ENCODE measurements around the gene PATZ1.

Gene PATZ1

DNA sequence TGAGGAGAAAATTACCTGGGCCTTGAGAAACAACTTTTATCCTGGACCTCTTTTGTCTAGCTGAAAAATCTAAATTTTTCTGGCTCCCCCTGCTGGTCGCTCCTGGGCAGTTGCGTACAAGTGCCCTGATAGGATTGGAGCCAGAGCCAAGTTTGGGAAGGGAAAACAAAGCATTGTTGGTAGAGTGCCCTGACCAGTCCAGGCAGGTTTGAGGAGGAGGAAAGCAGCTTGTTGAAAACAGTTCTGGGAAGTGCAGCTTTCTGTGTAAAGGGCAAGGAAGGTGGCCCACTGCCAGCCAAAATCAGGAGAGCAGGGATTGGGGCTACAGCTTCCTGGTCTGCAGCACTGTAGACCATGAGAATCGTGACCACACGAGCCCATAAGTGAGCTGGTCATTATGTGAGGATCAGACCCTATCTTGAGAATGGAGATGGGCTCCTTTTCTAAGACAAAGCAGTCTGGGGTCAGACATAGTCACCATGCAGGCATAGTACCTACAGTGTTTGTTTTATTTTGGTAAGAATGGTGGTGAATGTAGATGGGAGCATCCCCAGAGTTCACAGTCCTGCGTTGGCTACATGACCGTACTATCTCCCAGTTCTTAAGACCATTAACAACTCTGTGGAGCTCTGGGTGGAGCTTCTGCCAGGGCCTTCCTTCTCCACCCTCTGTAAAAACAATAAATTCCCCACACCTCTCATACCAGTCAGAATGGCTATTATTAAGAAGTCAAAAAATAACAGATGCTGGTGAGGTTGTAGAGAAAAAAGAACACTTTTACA, 32.6 kb downstream of the PATZ1 start:
- DNase-seq: peak in 1 of 2 experiments; percentile 7

DNA sequence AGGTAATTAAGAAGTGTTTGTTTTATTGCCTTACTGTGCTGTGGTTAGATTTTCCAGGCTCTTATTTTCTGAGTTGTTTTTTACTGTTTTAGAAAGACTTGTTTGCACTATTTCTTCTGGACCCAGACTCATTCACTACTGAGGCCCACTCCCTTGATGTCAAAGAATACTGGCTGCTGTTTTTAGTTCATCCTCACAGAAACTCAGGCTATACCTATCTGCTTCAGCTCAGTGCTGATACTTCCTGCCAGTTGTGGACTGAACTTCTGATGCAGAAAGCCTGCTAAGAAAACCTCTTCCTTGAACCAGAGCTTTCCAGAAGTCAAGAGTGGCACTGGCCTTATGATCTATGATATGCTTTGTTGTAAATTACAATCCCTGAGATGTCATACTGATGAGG, 38.0 kb downstream of the PATZ1 start:
- no peak for DNase-seq

DNA sequence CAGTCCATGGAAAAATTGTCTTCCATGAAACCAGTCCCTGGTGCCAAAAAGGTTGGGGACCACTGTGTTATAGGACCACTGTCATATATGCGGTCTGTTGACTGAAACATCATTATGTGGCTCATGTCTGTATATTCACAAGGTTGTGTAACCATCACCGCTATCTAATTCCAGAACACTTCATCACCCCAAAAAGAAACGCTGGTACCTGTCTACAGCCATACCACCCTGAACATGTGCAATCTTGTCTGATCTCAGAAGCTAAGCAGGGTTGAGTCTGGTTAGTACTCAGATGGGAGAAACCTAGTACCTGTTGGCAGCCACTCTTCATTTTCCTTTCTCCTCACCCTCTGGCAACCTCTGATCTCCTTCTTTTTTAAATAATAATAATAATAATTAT, 41.0 kb downstream of the PATZ1 start:
- no peak for DNase-seq

DNA sequence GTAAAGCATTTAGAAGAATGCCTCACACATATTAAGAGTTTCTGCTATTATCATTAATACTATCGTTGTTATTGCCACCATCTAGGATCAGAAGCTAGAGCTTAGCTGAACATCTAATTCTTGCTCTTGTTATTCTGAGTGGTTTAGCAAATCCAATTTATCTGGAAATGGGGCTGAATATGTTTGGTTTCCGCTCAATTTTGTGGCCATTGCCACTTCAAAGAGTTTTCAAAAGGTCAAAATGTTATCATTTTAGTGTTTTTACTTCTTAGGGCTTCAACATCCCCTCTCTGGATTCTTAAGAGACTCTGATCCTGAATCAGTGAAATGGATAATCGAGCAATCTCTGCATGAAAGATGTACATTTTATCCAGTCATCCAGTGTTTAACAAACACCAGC, 43.6 kb downstream of the PATZ1 start:
- DNase-seq: no peak

DNA sequence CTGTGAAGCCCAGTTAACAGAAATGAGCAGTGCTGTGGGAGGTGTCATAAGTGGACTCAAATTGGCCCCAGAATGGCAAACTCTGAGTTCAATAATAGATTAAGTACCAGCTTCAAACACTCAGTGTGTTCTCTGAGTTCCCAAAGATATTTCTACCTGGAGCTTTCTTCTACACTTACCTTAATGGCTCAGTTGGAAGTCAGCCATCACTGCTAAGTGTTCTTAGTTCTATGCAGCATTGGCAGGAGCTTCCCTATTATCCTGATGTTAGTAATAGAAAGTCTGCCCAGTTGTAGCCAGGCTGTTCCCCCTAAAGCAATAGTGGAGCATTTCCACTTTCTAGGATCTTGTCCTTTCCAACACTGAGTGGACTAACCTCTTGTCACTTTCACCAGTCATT, 44.1 kb downstream of the PATZ1 start:
- DNase-seq: no peak

DNA sequence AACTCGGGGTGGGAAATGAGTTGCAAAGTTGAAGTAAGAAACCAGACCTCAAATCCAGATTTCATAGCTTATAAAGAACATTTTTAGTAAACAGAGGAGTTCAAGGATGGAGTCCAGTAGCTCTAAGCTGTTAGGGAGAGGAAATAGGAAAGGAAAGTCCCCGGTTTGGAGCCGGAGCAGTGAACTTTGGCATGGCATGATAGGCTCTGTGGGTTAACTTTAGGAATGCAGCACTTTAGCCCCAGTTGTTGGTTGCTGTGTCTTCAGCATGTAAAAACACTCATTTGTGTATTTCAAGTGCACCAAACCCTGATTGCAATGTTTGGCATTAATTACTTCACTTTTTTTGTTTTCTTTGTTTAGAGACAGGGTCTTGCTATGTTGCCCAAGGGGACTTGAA, 45.2 kb downstream of the PATZ1 start:
- DNase-seq: no peak

DNA sequence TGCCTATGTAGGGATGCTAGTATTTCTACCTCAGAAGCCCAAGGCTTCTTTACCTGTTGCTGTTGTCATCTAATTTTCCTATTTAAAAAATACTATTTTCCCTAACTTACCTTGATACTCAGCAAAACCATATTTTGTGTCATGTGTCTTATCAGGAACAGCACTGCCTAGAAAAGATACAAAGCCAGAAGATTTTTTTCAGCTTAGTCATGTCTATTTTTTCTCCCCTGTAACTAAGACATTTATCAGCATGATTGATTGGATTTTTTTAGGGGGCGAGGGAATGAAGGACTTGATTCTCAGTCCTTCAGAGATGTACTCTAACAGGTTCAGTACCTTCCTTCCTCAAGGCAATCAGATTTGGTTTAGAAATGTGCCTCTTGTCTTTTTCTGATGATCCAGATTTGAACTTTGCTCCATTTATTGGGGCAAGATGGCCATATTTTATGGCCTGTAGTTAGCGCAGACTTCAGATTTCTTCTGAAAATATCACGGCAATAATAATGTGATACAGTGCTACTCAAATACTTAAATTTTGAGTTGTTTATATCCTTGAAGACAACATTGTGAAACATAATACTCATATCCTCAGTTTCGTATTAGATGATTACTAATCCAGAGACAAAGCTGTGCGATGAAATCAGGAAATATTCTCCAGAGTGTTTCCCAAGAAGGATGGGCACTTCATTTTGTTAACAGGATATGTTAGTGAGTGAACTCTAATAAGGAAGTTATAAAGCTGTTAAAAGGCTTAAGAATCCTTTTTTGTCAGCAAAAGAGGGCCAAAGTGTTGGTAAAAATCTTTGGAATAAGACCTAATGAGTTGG, 50.1 kb downstream of the PATZ1 start:
- no peak for DNase-seq

DNA sequence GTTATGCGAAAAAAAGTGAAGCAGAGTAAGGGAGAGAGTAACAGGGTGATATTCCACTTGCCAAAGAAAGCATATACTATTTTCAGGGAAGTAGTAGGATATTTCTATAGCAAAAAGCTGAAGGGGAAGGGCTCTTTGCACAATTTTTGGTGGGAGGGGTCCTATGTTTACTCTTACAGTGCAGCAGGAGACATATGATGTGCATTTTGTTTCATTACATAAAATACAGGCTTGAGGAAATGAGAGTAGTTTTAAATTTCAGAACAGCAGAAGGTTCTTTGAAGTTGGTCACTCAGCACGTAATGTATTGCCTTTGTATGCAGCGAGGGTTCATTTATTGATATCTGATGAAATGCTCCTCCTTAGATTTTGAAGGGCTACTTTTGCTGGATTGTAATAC, 50.8 kb downstream of the PATZ1 start:
- no peak for DNase-seq

DNA sequence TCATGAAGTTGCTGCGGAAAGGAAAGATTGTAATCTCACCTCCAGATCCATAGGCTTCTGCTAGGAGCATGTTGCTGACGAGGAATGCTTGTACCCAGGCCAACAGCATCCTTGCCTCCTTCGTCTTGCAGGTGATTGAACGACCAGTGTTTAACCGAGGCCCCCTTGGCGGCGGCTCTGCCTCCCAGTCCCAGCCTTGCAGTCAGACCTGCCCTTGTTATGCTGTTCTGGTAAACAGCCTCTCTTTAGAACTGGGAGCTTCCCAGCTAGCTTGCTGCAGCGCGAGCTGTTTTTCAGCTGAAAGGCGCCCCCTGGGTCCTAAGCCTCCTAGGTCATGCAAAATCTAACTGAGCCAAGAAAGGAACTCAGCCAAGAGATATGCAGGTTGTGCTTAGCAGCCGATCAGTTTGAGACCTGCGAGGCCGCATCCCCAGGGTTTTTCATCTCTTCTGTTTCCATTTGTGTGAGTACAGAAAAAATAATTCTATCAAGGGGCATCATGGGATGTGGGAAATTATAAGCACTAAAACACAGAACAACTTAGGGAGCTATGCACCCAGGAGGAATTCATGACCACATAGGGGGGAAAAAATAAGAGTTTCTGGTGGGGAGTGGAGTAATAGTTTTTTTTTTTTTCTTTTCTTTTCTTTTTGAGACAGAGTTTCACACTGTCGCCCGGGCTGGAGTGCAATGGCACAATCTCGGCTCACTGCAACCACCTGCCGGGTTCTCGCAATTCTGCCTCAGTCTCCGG, 53.7 kb downstream of the PATZ1 start, which contains the start of gene PIK3IP1:
Gene PIK3IP1 (minus strand): TSS at position 253 of the 754 bp plus-strand sequence. CDS start 144 bp downstream, at position 109.
- peak in 1 of 2 experiments; percentile 72 for DNase-seq

DNA sequence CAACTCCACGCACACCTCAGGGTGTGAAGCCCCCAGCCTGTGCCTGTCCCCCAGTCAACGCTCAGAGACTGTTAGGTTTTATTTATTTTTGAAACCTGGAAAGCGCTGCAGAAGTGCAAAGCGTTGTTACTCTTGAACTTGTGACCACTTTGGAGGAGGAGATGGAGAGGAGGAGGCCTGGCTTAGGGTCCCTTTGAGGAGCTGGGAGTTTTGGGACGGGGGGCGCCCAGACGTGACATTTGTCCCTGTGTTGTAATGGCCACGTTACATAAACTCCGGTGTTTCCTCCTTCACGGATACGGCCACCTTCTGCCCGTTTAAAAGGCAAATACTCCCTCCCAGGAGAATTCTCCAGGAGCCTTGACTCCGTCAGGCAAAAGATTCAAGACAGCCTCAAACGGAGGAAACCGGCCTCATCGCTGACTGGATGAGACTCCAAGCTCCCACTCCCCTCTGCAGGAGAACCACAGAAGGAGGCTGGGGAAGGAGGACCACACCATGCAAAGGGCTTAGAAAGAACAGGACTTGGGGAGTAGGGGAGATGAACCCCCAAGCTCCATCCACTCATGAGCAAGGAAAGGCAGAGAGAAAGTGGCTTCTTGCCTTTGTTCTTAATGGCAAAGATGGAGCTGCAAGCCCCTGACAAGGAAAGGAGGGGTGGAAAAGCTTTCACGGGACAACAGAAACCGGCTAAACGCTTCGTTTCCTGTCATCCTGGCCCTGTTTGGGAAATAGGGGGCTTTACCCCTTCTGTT, 54.5 kb downstream of the PATZ1 start:
- DNase-seq: no peak

DNA sequence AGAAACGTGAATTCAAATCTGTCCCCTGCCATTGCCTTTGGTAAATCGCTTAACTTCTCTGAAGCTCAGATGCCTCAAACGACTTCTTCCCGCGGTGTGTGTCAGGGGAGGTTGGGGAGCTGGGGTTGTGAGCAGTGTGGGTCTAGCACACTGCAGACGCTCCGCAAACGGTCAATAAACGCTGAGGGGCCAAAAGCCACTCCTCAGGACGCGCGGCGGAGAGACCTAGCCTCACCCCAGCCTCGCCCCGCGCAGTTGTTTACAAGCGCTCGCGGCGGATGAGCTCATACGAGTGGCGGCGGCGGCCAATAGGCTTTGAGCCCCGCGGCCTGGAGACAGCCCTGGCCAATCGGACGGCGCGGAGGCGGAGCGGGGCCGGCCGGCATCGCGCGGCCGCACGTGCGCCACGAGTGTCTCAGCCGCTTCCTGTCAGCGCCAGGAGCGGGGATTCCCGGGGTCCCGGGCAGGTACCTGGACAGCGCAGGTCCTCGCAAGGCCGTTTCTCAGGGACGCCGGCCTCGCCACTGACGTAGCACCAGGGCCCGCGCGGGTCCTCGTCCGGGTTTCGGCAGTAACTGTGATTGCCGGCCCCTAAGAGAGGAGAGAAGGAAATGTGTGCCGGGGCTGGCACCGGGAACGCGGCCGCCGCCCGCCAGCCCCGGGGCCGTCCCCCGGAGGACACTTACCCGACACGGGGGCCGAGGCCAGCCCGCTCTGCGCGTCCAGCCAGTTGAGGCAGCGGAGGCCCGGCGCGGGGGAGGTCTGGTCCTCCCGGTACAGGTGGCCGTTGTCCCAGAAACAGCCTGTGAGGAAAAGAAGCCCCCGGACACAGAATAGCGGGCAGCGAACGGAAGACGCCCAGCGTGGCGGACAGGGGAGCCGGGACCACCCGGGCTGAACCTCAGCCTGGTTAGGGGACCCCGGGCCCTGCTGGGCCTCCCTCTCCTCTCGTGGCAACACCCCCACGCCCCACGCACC, 55.4 kb downstream of the PATZ1 start:
- DNase-seq: peak; percentile 55 to 80

DNA sequence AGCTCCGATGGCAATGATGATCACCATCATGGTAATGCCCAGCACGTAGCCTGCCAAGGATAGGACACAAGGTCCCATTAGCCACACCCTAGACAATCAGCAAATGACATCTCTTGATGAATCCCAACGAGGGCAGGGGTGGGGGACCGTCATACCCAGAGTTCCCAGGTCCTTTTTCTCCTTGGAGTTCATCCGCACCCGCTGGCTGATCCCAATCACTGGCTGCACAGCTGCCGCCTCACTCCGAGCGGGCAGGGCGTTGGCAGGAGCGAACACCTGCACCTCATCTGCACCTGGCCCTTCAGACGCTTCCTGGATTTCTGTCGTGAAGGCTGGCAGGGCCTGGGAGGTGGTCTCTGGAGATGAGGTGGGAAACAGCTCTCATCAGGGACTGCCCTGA, 56.8 kb downstream of the PATZ1 start:
- no peak for DNase-seq

DNA sequence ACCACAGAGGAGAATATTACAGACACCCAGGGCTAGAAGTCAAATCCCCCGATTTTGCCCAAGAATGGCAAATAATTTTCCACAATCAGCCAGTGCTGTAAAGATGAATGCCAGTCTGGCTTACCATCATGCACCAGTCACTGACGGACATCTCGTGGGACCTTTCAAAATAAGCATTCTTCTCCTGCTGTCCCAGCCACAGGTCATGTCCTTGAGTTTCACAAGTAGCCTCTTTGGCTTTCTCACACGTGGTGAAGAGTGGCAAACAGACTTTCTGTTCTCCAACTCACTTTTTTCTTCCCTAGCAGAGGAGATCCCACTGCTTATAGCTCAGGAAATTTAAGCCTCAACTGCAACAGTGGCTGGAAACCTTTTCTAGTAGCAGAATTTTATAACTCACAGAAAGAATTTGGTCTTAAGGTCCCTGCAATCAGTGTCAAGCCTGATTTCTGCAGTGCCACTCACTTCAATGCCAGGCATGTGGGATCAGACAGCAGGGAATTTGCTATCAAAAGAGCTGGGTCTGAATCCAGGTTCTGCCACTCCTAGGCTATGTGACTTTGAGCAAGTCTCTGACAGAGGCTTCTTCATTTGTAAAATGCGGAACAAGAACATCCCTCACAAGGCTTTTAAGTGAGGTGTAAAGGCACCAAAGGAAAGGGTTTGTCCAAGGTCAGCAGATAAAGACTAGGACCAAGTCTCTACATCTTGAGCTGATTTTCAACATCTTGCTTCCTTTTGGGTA, 57.5 kb downstream of the PATZ1 start:
- DNase-seq: no peak

DNA sequence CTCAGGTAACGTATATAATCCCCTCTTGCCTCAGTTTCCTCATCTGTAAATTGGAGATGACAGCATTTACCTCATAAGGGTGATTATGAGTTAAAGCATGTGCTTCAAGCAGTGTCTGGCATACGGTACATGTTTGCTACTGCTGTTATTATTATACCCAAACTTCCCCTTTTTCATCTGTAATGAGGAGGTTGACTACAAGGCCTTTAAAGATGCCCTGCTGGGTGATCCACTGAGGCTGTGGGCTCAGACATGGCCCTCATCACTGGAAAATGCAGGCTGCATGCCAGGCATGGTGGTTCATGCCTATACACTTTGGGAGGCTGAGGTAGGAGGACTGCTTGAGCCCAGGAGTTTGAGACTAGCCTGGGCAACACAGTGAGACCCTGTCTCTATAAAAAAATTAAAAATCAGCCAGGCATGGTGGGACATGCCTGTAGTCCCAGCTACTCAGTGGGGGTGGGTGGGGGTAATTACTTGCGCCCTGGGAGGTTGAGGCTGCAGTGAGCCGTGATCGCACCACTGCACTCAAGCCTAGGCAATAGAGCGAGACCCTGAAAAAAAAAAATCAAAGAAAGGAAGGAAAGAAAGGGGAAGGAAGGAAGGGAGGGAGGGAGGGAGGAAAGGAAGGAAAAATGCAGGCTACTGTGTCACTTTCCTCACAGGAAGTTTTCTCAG, 58.2 kb downstream of the PATZ1 start:
- no peak for DNase-seq

DNA sequence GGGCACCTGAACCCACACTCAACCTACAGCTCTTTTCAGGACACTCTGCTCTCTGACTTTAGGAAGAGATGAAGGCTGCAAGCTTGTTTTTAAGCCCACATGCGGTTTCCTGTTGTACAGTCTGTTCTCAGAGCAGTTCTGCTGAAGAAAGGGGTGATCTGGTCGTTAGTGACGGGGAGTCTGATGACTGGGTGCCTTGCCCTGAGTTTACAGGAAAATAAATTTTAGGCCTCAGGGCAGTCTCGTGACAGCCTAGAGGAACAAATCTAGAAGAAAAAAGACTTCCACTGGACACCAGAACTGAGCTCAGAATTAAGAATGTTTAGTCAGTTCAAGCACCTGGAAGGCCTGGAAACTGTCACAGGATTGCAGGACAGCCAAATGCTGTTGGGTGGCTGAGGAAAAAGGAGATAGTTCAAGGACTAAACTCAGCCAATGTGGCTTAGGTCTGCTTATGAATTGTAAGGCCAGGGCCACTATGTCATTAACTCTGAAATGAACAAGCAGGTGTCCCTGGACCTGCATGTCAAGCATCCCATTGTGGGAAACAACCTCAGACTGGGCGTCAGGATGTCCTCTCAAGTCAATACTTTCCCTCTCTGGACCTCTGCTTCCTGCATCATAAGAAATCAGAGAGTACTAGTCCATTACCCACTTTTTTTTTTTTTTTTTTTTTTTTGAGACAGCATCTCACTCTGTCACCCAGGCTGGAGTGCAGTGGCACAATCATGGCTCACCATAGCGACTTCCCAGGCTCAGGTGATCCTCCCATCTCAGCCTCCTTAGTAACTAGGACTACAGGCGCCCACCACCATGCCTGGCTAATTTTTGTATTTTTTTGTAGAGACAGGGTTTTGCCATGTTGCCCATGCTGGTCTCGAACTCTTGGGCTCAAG, 59.5 kb downstream of the PATZ1 start:
- no peak for DNase-seq

DNA sequence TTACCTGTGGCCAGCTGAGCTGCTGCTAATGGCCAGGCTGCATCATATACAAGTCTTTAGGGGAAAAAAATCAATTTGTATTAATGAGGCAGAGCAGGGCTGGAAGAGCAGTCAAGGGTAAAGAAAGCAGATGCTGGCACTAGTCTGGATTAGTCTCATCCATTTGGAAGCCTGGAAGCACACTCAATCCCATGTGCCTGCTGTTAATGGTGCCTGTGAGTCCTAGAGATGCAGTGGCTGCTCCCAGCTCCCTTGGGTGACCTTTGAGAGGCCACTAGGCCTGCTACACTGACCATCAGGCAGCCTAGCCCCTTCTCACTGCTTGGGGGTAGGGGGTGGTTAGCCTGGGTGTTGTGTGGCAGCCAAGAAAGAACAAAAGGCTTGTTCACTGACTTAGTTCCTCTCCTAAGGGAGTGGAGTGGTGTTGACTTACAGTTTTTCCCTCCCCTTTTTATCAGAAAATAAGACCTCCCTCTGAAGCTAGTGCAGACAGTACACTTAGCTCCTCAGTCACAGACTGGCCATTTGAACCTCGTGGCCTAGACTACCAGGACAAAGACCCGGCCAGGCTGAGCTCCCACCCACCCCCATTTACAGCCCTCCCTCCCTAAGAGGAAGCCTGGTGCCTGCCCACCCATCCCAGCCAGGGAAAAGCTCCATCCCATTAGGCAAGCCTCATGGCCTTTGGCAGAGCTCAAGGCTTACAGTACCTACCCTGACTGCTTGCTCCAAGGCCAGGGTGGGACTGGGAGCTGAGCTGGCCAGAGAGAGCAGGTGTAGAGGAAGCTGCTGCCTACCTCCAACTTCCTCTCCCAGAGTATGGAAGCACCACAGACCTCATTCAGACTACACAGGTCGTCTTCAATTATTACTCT, 61.6 kb downstream of the PATZ1 start:
- DNase-seq: no peak

DNA sequence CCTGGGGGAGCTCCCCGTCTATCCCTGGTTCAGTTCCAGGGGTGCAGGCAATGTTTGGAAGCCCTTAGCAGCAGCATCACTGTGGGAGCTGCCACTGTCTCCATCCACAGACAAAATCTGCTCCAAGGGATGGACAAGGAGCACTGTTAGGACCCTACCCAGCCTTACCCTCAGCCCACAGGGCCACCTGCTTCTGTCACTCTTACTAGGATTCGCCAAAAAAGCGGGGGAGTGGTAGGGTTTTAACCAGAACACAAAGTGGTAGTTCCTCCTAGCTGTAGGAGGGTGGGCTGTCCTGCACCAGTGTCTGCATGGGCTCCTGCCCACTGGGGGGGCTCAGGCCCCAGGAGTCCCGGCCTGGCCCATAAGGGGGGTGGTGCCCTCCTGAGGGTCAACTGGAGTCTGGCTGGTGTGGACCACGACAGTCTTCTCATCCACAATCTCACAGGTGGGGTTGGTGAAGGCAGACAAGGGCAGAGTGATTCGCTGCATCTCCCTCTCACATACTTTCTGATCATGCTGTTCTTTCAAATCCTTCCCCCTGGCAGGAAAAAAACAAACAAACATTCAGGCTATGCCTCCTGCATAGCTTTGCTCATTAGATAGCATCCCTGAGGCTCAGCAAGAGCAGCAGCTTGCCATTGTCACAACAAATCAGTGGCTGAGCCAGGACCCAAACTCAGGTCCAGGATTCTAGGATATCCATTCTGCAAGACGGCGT, 63.2 kb downstream of the PATZ1 start:
- DNase-seq: no peak
